Psoas muscle (tissue), 8 donors: ENCODE data around the gene ZHX3. TPM values are rescaled to one million over a fixed set of nuclear protein-coding genes. Genes with fewer than 3 reads are reported as not detected.

Source experiments
- ATAC-seq, 4 donors: fragments of 200-7000 bp; cut with Tn5 transposase; one replicate each; pipeline ENCODE4 v1.9.1; 2020; ENCODE audit warnings: moderate library complexity in 3 of 4, mild to moderate bottlenecking in 2 of 4
- DNase-seq, 2 donors: peaks; one replicate each; pipeline ENCODE4 v3.0.0-alpha.2; 2020
- H3K27ac ChIP-seq: fragments of 200-600 bp; one replicate; pipeline ENCODE4 v1.8.0; 2022
- H3K27me3 ChIP-seq, 3 donors: fragments of 200-600 bp in 1 of 3; one replicate each; pipeline versions ENCODE4 v1.6.1 to v1.8.0; 2013 to 2022; ENCODE audit warnings: low read length in 2 of 3, mild to moderate bottlenecking in 2 of 3, moderate library complexity in 1 of 3; ENCODE audit not compliant: insufficient read depth in 3 of 3
- H3K36me3 ChIP-seq, 2 donors: fragments of 200-600 bp in 1 of 2; one replicate each; pipeline versions ENCODE4 v1.6.1 to v1.8.0; 2013 to 2022; ENCODE audit warnings: low read depth in 1 of 2, mild to moderate bottlenecking in 1 of 2, moderate library complexity in 1 of 2; ENCODE audit not compliant: insufficient read depth in 1 of 2
- H3K4me1 ChIP-seq: fragments of 200-600 bp; one replicate; pipeline ENCODE4 v1.8.0; 2022
- H3K4me3 ChIP-seq: fragments of 200-600 bp; one replicate; pipeline ENCODE4 v1.8.0; 2022; ENCODE audit warnings: mild to moderate bottlenecking
- H3K9me3 ChIP-seq: fragments of 200-600 bp; one replicate; pipeline ENCODE4 v1.8.0; 2022
- CTCF ChIP-seq: fragments of 200-600 bp; IDR thresholded peaks from one replicate; pipeline ENCODE4 v1.8.0; 2022; ENCODE audit warnings: antibody characterized with exemption
- WGBS, 3 donors: extraction: QIAGEN DNeasy Blood & Tissue Kit; methylation state at CpG; one replicate each; pipeline versions ENCODE4 v1.1.6 to v1.1.7; 2013; 5-methylcytosine and 5-hydroxymethylcytosine counted together
- intact Hi-C, 2 donors: fragments of 100-400 bp; cut with DNase I; formaldehyde crosslinking; loops; one replicate each; pipeline versions ENCODE4 v1.11.0 to v1.14.2; 2022
- polyA plus RNA-seq, 3 donors: library from polyadenylated mRNA; stranded (reverse); fragments of 200-250 nt; gene quantifications; one replicate each; pipeline ENCODE4 v1.2.3, GENCODE V29; 2013
- total RNA-seq, 4 donors: library from RNA; stranded (reverse); fragmentation: NEBNext Ultra II Directional in 2 of 4; extraction: Animal tissue kit (Norgen Biotek cat#: 25700) in 2 of 4; gene quantifications; one replicate each; pipeline versions ENCODE4 v1.2.1 to v1.2.4, GENCODE V29; 2021 to 2023
- donor health status: healthy with polysubstance abuse.
- donor health status: DM: no; HTN: no; CAD: no; lungs with moderate emphysema.
- donor health status: Bipolar disorder and iron deficiency.
- donor health status: healthy.
- donor health status: DM: yes; HTN: yes; CAD: no.
- donor health status: DM: no; HTN: no; CAD: no.
- donor health status: DM: no; HTN: no; CAD: no.
- donor health status: DM: yes; HTN: yes; CAD: no.

The ZHX3 gene
- total and polyA plus RNA-seq, 7 donors, result 7.0 to 47.7 (median 39.6) TPM

DNA sequence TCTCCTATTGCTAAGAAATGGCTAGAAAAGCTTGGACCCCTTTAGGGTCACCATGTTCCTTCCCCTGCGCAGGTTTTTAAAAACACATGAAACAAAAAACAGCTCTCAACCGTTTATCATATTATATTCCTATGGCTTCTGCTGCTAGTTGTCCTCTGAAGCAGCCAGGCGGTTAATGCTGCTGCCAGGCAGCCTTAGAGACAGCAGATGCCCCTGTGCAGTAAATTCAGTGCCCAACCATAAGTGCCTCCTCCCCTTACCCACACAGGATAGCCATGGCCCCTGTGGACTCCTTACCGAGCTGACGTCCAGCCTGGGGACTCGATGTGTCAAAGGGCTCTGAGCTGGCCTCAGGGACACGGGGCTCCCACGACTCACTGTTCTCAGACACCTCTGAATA, 115.8 kb downstream of the ZHX3 start:
- DNase-seq, result no peak
- no peak overlapping the region for H3K4me3 ChIP-seq
- H3K27ac ChIP-seq, result no peak overlapping the region
- peaks cover 5% of the 10 kb centered on the region for H3K4me1 ChIP-seq
- no peak for ATAC-seq
- H3K27me3 ChIP-seq, result no peaks in the 10 kb centered on the region
- intact Hi-C loops, result no loop called here
- 92 to 95% (median 92%) methylated on average over 8 of the region's 8 CpGs for WGBS, 3 donors
- peaks cover 15% of the 10 kb centered on the region for H3K9me3 ChIP-seq
- peaks cover 0 to 33% of the 10 kb centered on the region in 2 donors for H3K36me3 ChIP-seq
- no peak for TF ChIP-seq CTCF

DNA sequence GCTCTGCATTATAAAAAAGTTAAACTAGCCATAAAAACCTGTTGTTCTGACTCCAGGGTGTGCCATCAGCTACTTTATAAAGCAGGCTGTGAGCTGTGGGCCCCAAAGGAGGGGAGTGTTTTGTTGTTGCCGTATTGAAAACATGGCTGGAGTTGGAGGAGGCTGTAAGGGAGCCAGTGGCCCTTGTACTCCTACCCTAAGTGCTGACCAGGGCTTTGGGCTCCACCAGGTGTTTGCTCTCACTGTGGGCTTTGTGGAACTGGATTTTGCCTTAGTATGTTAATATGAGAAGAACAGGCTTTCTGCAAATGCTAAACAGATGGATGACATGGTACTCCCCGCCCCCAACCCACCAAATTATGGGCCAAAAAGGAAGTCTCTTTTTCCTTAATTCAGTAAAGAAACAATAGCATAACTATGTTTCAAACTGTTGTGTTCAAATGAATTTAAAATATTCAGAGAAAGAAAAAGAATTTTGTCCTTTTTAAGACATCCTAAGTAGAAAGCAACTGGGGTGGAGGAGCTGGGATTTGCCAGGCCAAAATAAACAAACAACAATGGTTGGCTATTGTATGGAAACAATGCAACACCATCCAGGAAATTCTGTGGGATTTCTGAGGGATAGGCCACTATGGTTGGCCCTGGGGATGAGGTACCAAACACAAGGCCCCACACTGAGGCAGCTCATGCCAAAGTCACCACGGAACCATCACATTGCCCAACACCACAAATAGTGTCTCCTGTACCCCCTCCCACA, 116.9 kb downstream of the ZHX3 start:
- peaks cover 15% of the 10 kb centered on the region for H3K9me3 ChIP-seq
- intact Hi-C loops, result no loop called here
- no peak for TF ChIP-seq CTCF
- H3K27me3 ChIP-seq, result no peaks in the 10 kb centered on the region
- WGBS, 3 donors, result 77 to 86% (median 85%) methylated on average over 3 of the region's 3 CpGs
- ATAC-seq (no peak), DNase-seq (no peak)
- H3K4me1 ChIP-seq, result peaks cover 5% of the 10 kb centered on the region
- no peak overlapping the region for H3K4me3 ChIP-seq
- H3K27ac ChIP-seq, result no peak overlapping the region
- H3K36me3 ChIP-seq, result peaks cover 0 to 33% of the 10 kb centered on the region in 2 donors

DNA sequence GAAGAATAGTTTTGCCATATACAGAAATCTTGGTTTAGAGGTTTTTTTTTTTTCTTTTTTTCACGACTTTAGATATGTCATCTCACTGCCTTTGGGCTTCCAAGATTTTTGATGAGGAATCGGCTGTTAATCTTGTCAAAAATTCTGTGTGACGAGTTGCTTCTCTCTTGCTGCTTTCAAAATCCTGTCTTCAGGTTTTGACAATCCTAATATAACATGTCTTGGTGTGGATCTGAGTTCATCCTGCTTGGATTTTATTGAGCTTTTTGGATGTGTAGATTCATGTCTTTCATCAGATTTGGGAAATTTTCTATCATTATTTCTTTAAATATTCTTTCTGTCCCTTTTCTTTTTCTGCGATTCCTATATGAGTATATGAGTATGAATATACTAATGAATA, 119.1 kb downstream of the ZHX3 start:
- WGBS, 3 donors, result 97 to 99% (median 98%) methylated on average over 4 of the region's 4 CpGs
- H3K9me3 ChIP-seq, result peaks cover 16% of the 10 kb centered on the region
- peaks cover 5% of the 10 kb centered on the region for H3K4me1 ChIP-seq
- H3K27me3 ChIP-seq, result no peaks in the 10 kb centered on the region
- H3K4me3 ChIP-seq, result no peak overlapping the region
- ATAC-seq, result no peak
- H3K27ac ChIP-seq, result no peak overlapping the region
- intact Hi-C loops, result no loop called here
- no peak for TF ChIP-seq CTCF
- DNase-seq, result no peak
- H3K36me3 ChIP-seq, result peaks cover 0 to 20% of the 10 kb centered on the region in 2 donors

- WGBS, 3 donors, result 99 to 100% (median 100%) methylated on average over 1 of the region's 1 CpG
- peaks cover 0 to 4% of the 10 kb centered on the region in 2 donors for H3K36me3 ChIP-seq
- peaks cover 20% of the 10 kb centered on the region for H3K9me3 ChIP-seq
- no peak overlapping the region for H3K27ac ChIP-seq
- TF ChIP-seq CTCF, result no peak
- ATAC-seq, result no peak
- H3K4me1 ChIP-seq, result peaks cover 11% of the 10 kb centered on the region
- DNase-seq, result no peak
- no peak overlapping the region for H3K4me3 ChIP-seq
- intact Hi-C loops, result no loop called here
- H3K27me3 ChIP-seq, result no peaks in the 10 kb centered on the region
Observed at GRCh38 chr20:41196653-41197225, 120.8 kb downstream of the ZHX3 start.
